ENCODE data around the gene TMEM42. TPM values are rescaled to one million over a fixed set of nuclear protein-coding genes. Genes with fewer than 3 reads are reported as not detected.

The TMEM42 gene
- total and polyA plus RNA-seq, 2 experiments from 2014 or later = 7.4 to 13.3 TPM

DNA sequence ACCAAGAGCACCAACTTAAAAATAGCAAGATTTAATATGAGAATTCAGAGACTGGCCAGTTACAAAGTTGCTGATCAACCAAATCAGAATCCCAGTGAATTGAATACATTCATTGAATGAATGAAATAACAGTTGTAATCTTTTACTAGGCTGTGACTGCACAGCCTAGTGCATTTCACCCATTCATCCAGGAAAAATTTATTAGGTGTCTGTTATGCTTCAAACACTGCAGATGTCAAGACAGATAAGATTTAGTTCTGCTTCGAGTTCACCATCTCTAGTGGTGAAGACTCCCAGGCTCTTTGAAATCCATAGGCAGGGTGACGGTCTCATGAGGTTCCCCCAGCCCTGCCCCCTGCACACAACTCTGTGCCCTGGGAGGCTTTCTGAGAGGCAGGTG is 41.6 kb downstream of the TMEM42 start:
- Histone ChIP-seq H3K27me3 (ENCODE audit: insufficient read depth) (no peaks in the 10 kb centered on the region), H3K36me3 (ENCODE audit: insufficient read depth) (no peaks in the 10 kb centered on the region), H3K9me2 (ENCODE audit: insufficient read depth) (no peaks in the 10 kb centered on the region), H4K20me1 (replicated peaks; ENCODE audit: insufficient read depth) (no peaks in the 10 kb centered on the region), H3K27ac (ENCODE audit: low read depth) (no peak overlapping the region), H3F3A (replicated peaks; ENCODE audit: low read depth) (no peaks in the 10 kb centered on the region), H3K4me3 (no peak overlapping the region), H3K4me1 (ENCODE audit: insufficient read depth) (no peaks in the 10 kb centered on the region; the same call in 1 of the 2 replicates), H3K4me2 (no peak overlapping the region), H2AFZ (no peak overlapping the region), H3K79me2 (replicated peaks; ENCODE audit: insufficient read depth) (no peaks in the 10 kb centered on the region)
- Mint-ChIP-seq H3K4me3 (no peak overlapping the region), H3K27me3 (ENCODE audit: insufficient read depth, low read depth, poor library complexity) (peaks cover 16% of the 10 kb centered on the region), H3K27ac (no peak overlapping the region), H3K9me3 (peaks cover 3% of the 10 kb centered on the region; the same call in 1 of the 3 replicates), H3K4me1 (peaks cover 17% of the 10 kb centered on the region), H3K36me3 (ENCODE audit: low read depth) (no peaks in the 10 kb centered on the region; the same call in 2 of the 3 replicates)
- ATAC-seq (no peak), DNase-seq (ENCODE audit: low spot score) (no peak)
- no peak for TF ChIP-seq STAT1 (IDR thresholded peaks at IDR 0.05; ENCODE audit: unreplicated experiment)
- TF ChIP-seq EZH2 (IDR thresholded peaks at IDR 0.05; ENCODE audit: low read depth, unreplicated experiment) = no peak

DNA sequence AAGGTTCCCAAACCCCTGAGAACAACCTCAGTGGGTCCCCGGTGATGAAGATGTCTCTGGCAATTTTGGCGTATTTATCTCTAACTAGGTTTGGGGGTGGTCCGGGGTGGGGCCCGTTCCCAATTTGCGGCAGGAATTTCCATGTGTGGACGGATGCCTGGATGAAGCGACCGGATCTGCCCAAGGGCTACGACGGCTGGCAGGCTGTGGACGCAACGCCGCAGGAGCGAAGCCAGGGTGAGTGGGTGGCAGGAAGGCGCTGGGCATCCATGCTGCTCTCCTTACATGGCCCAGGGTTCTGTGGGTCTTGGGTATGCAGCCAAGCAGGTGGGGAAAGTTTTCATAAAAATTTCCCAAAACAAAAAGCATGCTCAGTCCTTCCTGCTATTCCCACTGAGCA is 42.0 kb downstream of the TMEM42 start:
- H3K27me3 Mint-ChIP-seq (ENCODE audit: insufficient read depth, low read depth, poor library complexity) = peaks cover 11% of the 10 kb centered on the region
- H3K36me3 ChIP-seq (ENCODE audit: insufficient read depth) = no peaks in the 10 kb centered on the region
- peaks cover 3% of the 10 kb centered on the region; the same call in 1 of the 3 replicates for H3K9me3 Mint-ChIP-seq
- no peaks in the 10 kb centered on the region for H3K79me2 ChIP-seq (replicated peaks; ENCODE audit: insufficient read depth)
- H3K4me1 Mint-ChIP-seq = peaks cover 12% of the 10 kb centered on the region
- no peak overlapping the region for H3K4me3 ChIP-seq
- no peak overlapping the region for H3K4me3 Mint-ChIP-seq
- H3K4me2 ChIP-seq = no peak overlapping the region
- H3K9me2 ChIP-seq (ENCODE audit: insufficient read depth) = no peaks in the 10 kb centered on the region
- H2AFZ ChIP-seq = no peak overlapping the region
- DNase-seq (ENCODE audit: low spot score) (no peak), ATAC-seq (no peak)
- no peaks in the 10 kb centered on the region; the same call in 2 of the 3 replicates for H3K36me3 Mint-ChIP-seq (ENCODE audit: low read depth)
- H3F3A ChIP-seq (replicated peaks; ENCODE audit: low read depth) = no peaks in the 10 kb centered on the region
- H3K4me1 ChIP-seq (ENCODE audit: insufficient read depth) = no peaks in the 10 kb centered on the region; the same call in 1 of the 2 replicates
- H3K27me3 ChIP-seq (ENCODE audit: insufficient read depth) = no peaks in the 10 kb centered on the region
- TF ChIP-seq NANOG (IDR thresholded peaks at IDR 0.05; ENCODE audit: borderline replicate concordance) = no peak
- no peak for TF ChIP-seq EZH2 (IDR thresholded peaks at IDR 0.05; ENCODE audit: low read depth, unreplicated experiment)
- H3K27ac ChIP-seq (ENCODE audit: low read depth) = no peak overlapping the region
- H3K27ac Mint-ChIP-seq = no peak overlapping the region
- H4K20me1 ChIP-seq (replicated peaks; ENCODE audit: insufficient read depth) = no peaks in the 10 kb centered on the region

DNA sequence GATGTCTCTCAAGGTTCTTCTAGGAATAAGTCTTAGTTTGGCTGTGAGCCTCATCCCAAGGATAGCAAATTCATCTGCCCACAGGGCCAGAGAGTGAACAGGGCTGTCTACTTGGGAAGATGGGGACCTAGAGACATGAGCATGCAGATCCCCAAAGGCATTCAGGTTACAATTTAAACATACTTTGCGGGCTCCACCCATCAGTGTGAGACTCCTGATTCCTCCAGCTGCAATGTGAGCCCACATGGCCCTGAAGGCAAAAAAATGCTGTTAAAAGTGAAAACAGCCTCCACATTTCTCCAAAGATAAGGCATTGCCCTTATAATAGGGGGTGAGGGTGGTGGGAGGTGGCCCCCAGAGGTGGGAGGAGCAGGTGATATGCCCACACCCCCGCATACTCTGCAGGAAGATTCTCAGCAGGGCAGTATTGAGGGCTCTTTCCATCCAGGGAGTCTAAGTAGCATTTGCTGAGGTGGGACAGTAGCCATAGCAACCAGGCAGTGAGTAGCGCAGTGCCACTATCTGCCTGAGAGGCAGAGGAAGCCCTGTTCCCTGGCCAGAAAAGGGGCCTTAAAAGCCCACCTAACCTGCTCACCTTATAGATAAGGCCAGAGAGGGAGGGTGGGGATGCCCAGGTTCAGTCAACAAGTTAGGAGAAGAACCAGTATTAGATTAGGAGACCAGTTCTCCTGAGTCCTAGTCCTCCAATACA is 43.9 kb downstream of the TMEM42 start:
- H3K27ac ChIP-seq (ENCODE audit: low read depth) = no peak overlapping the region
- peak; percentile 82 for ATAC-seq
- H3K4me1 Mint-ChIP-seq = no peaks in the 10 kb centered on the region
- TF ChIP-seq STAT1 (IDR thresholded peaks at IDR 0.05; ENCODE audit: unreplicated experiment) (no peak), POLR2AphosphoS5 (IDR thresholded peaks at IDR 0.05; ENCODE audit: low read depth) (no peak), CREB1 (CRISPR knock-in tag; IDR thresholded peaks at IDR 0.05; ENCODE audit: low read depth) (no peak), EZH2 (IDR thresholded peaks at IDR 0.05; ENCODE audit: low read depth, unreplicated experiment) (no peak), NANOG (IDR thresholded peaks at IDR 0.05; ENCODE audit: borderline replicate concordance) (no peak)
- TF ChIP-seq, protein P1, sequence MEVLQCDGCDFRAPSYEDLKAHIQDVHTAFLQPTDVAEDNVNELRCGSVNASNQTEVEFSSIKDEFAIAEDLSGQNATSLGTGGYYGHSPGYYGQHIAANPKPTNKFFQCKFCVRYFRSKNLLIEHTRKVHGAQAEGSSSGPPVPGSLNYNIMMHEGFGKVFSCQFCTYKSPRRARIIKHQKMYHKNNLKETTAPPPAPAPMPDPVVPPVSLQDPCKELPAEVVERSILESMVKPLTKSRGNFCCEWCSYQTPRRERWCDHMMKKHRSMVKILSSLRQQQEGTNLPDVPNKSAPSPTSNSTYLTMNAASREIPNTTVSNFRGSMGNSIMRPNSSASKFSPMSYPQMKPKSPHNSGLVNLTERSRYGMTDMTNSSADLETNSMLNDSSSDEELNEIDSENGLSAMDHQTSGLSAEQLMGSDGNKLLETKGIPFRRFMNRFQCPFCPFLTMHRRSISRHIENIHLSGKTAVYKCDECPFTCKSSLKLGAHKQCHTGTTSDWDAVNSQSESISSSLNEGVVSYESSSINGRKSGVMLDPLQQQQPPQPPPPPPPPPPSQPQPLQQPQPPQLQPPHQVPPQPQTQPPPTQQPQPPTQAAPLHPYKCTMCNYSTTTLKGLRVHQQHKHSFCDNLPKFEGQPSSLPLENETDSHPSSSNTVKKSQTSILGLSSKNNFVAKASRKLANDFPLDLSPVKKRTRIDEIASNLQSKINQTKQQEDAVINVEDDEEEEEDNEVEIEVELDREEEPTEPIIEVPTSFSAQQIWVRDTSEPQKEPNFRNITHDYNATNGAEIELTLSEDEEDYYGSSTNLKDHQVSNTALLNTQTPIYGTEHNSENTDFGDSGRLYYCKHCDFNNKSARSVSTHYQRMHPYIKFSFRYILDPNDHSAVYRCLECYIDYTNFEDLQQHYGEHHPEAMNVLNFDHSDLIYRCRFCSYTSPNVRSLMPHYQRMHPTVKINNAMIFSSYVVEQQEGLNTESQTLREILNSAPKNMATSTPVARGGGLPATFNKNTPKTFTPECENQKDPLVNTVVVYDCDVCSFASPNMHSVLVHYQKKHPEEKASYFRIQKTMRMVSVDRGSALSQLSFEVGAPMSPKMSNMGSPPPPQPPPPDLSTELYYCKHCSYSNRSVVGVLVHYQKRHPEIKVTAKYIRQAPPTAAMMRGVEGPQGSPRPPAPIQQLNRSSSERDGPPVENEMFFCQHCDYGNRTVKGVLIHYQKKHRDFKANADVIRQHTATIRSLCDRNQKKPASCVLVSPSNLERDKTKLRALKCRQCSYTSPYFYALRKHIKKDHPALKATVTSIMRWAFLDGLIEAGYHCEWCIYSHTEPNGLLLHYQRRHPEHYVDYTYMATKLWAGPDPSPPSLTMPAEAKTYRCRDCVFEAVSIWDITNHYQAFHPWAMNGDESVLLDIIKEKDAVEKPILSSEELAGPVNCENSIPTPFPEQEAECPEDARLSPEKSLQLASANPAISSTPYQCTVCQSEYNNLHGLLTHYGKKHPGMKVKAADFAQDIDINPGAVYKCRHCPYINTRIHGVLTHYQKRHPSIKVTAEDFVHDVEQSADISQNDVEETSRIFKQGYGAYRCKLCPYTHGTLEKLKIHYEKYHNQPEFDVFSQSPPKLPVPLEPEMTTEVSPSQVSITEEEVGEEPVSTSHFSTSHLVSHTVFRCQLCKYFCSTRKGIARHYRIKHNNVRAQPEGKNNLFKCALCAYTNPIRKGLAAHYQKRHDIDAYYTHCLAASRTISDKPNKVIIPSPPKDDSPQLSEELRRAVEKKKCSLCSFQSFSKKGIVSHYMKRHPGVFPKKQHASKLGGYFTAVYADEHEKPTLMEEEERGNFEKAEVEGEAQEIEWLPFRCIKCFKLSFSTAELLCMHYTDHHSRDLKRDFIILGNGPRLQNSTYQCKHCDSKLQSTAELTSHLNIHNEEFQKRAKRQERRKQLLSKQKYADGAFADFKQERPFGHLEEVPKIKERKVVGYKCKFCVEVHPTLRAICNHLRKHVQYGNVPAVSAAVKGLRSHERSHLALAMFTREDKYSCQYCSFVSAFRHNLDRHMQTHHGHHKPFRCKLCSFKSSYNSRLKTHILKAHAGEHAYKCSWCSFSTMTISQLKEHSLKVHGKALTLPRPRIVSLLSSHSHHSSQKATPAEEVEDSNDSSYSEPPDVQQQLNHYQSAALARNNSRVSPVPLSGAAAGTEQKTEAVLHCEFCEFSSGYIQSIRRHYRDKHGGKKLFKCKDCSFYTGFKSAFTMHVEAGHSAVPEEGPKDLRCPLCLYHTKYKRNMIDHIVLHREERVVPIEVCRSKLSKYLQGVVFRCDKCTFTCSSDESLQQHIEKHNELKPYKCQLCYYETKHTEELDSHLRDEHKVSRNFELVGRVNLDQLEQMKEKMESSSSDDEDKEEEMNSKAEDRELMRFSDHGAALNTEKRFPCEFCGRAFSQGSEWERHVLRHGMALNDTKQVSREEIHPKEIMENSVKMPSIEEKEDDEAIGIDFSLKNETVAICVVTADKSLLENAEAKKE (CRISPR knock-in tag; IDR thresholded peaks at IDR 0.05) = no peak
- TF ChIP-seq, protein P2, sequence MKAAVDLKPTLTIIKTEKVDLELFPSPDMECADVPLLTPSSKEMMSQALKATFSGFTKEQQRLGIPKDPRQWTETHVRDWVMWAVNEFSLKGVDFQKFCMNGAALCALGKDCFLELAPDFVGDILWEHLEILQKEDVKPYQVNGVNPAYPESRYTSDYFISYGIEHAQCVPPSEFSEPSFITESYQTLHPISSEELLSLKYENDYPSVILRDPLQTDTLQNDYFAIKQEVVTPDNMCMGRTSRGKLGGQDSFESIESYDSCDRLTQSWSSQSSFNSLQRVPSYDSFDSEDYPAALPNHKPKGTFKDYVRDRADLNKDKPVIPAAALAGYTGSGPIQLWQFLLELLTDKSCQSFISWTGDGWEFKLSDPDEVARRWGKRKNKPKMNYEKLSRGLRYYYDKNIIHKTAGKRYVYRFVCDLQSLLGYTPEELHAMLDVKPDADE (IDR thresholded peaks at IDR 0.05) = no peak

More for the DNA sequence above, 43.9 kb downstream of the TMEM42 start:
- Histone ChIP-seq H3K4me1 (ENCODE audit: insufficient read depth) (no peaks in the 10 kb centered on the region), H3K36me3 (ENCODE audit: insufficient read depth) (no peaks in the 10 kb centered on the region), H3K9me2 (ENCODE audit: insufficient read depth) (peaks cover 4% of the 10 kb centered on the region; the same call in 1 of the 2 replicates), H3K4me2 (no peak overlapping the region), H3K79me2 (replicated peaks; ENCODE audit: insufficient read depth) (no peaks in the 10 kb centered on the region), H3F3A (replicated peaks; ENCODE audit: low read depth) (no peaks in the 10 kb centered on the region), H4K20me1 (replicated peaks; ENCODE audit: insufficient read depth) (no peaks in the 10 kb centered on the region), H3K27me3 (ENCODE audit: insufficient read depth) (no peaks in the 10 kb centered on the region), H3K4me3 (no peak overlapping the region), H2AFZ (no peak overlapping the region)
- Mint-ChIP-seq H3K36me3 (ENCODE audit: low read depth) (no peaks in the 10 kb centered on the region; the same call in 2 of the 3 replicates), H3K4me3 (no peak overlapping the region), H3K9me3 (peaks cover 3% of the 10 kb centered on the region; the same call in 1 of the 3 replicates), H3K27ac (no peak overlapping the region), H3K27me3 (ENCODE audit: insufficient read depth, low read depth, poor library complexity) (peaks cover 6% of the 10 kb centered on the region)
- peak; percentile 32 for DNase-seq (ENCODE audit: low spot score)

All from GM23338 (cell line).